ENCODE data around the gene EAF1. TPM values are rescaled to one million over a fixed set of nuclear protein-coding genes. Genes with fewer than 3 reads are reported as not detected.
"Not testable (repeated sequence)": the region's sequence is repeated elsewhere in the genome, so short reads cannot be mapped to it uniquely, and the experiment has no call there.

EAF1 gene
- polyA plus RNA-seq, 1 donor from 2014 or later = 45.4 TPM

DNA sequence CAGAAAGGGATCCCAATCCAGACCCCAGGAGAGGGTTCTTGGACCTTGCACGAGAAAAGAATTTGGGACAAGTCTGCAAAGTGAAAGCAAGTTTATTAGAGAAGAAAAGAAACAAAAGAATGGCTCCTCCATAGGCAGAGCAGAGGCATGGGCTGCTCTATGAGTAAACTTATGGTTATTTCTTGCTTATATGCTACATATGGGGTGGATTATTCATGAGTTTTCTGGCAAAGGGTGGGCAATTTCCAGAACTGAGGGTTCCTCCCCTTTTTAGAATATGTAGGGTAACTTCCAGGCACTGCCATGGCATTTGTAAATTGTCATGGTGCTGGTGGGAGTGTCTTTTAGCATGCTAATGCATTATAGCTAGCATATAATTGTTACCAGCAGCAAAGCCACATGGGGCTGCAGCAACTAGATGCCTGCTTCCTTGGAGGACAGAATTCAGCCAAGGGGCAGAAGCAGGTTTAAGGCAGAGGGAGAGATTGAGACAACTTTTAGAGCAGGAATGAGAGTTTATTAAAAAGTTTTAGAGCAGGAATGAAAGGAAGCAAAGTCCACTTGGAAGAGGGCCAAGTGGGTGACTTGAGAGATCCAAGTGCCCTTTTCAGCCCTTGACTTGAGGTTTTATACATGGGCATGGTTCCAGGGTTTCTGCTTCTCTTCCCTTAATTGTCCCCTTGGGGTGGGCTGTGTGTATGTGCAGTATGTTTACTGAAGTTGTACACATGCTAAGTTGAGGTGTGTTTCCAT is 41.3 kb upstream of the EAF1 start:
- Histone ChIP-seq H3K27me3 (ENCODE audit: insufficient read depth, low read depth, low read length) (no peaks in the 10 kb centered on the region), H3K79me2 (replicated peaks; ENCODE audit: insufficient read depth, low read length) (no peaks in the 10 kb centered on the region)
- TF ChIP-seq POLR2AphosphoS5 (IDR thresholded peaks at IDR 0.05) = no peak
- TF ChIP-seq, protein P1, sequence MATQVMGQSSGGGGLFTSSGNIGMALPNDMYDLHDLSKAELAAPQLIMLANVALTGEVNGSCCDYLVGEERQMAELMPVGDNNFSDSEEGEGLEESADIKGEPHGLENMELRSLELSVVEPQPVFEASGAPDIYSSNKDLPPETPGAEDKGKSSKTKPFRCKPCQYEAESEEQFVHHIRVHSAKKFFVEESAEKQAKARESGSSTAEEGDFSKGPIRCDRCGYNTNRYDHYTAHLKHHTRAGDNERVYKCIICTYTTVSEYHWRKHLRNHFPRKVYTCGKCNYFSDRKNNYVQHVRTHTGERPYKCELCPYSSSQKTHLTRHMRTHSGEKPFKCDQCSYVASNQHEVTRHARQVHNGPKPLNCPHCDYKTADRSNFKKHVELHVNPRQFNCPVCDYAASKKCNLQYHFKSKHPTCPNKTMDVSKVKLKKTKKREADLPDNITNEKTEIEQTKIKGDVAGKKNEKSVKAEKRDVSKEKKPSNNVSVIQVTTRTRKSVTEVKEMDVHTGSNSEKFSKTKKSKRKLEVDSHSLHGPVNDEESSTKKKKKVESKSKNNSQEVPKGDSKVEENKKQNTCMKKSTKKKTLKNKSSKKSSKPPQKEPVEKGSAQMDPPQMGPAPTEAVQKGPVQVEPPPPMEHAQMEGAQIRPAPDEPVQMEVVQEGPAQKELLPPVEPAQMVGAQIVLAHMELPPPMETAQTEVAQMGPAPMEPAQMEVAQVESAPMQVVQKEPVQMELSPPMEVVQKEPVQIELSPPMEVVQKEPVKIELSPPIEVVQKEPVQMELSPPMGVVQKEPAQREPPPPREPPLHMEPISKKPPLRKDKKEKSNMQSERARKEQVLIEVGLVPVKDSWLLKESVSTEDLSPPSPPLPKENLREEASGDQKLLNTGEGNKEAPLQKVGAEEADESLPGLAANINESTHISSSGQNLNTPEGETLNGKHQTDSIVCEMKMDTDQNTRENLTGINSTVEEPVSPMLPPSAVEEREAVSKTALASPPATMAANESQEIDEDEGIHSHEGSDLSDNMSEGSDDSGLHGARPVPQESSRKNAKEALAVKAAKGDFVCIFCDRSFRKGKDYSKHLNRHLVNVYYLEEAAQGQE (IDR thresholded peaks at IDR 0.05; ENCODE audit: borderline replicate concordance) = no peak
- no peak for TF ChIP-seq MXI1 (conservative IDR thresholded peaks at IDR 0.05; ENCODE audit: poor library complexity, severe bottlenecking)
- TF ChIP-seq, protein P2, sequence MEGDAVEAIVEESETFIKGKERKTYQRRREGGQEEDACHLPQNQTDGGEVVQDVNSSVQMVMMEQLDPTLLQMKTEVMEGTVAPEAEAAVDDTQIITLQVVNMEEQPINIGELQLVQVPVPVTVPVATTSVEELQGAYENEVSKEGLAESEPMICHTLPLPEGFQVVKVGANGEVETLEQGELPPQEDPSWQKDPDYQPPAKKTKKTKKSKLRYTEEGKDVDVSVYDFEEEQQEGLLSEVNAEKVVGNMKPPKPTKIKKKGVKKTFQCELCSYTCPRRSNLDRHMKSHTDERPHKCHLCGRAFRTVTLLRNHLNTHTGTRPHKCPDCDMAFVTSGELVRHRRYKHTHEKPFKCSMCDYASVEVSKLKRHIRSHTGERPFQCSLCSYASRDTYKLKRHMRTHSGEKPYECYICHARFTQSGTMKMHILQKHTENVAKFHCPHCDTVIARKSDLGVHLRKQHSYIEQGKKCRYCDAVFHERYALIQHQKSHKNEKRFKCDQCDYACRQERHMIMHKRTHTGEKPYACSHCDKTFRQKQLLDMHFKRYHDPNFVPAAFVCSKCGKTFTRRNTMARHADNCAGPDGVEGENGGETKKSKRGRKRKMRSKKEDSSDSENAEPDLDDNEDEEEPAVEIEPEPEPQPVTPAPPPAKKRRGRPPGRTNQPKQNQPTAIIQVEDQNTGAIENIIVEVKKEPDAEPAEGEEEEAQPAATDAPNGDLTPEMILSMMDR (IDR thresholded peaks at IDR 0.05; ENCODE audit: poor library complexity, severe bottlenecking) = no peak
- TF ChIP-seq EP300 (conservative IDR thresholded peaks at IDR 0.05; ENCODE audit: poor library complexity, severe bottlenecking) = no peak
- no peak for TF ChIP-seq TAF1 (IDR thresholded peaks at IDR 0.05; ENCODE audit: low read depth)
- TF ChIP-seq SMC3 (conservative IDR thresholded peaks at IDR 0.05; ENCODE audit: poor library complexity) = no peak
- no peak for TF ChIP-seq RAD21 (conservative IDR thresholded peaks at IDR 0.05)
- no peak for TF ChIP-seq EZH2 (IDR thresholded peaks at IDR 0.05; ENCODE audit: borderline replicate concordance, insufficient read depth, low read length, poor library complexity, severe bottlenecking)

GRCh38 chr3:15386654-15386955 is 40.8 kb upstream of the EAF1 start:
- H3F3A ChIP-seq (ENCODE audit: insufficient read depth, low read length, poor library complexity, severe bottlenecking); H3K36me3 ChIP-seq (ENCODE audit: insufficient read depth, low read length); H3K9ac ChIP-seq (ENCODE audit: low read length); H3K27ac ChIP-seq (ENCODE audit: low read length); H3K79me2 ChIP-seq (replicated peaks; ENCODE audit: insufficient read depth, low read length); H3K4me2 ChIP-seq (ENCODE audit: low read length); H3K27me3 ChIP-seq (ENCODE audit: insufficient read depth, low read depth, low read length); H3K9me2 ChIP-seq (ENCODE audit: insufficient read depth, low read length); H4K20me1 ChIP-seq (ENCODE audit: insufficient read depth); H3K4me3 ChIP-seq (ENCODE audit: low read length); H3K9me3 ChIP-seq (ENCODE audit: low read length); H2AFZ ChIP-seq (ENCODE audit: low read depth, low read length): not testable (repeated sequence)

More for the DNA sequence above, 41.3 kb upstream of the EAF1 start:
- H3K4me2 ChIP-seq (ENCODE audit: low read length) = no peak overlapping the region
- no peaks in the 10 kb centered on the region for H3F3A ChIP-seq (ENCODE audit: insufficient read depth, low read length, poor library complexity, severe bottlenecking)
- no peak overlapping the region for H3K4me3 ChIP-seq (ENCODE audit: low read length)
- no peaks in the 10 kb centered on the region for H3K9me2 ChIP-seq (ENCODE audit: insufficient read depth, low read length)
- no peaks in the 10 kb centered on the region for H3K9me3 ChIP-seq (ENCODE audit: low read length)
- no peaks in the 10 kb centered on the region for H3K36me3 ChIP-seq (ENCODE audit: insufficient read depth, low read length)
- no peaks in the 10 kb centered on the region for H4K20me1 ChIP-seq (ENCODE audit: insufficient read depth)
- H2AFZ ChIP-seq (ENCODE audit: low read depth, low read length) = no peak overlapping the region
- H3K27ac ChIP-seq (ENCODE audit: low read length) = no peak overlapping the region
- no peak overlapping the region for H3K9ac ChIP-seq (ENCODE audit: low read length)
